ENCODE measurements around the gene KNCN. TPM values are rescaled to one million over a fixed set of nuclear protein-coding genes. Genes with fewer than 3 reads are reported as not detected.
A peak's percentile ranks its signal among the peaks of the same experiment; 100 is the strongest.

KNCN gene
- total RNA-seq, 3 donors from 2014 or later = not detected

GRCh38 chr1:46537651-46538050, 13.8 kb downstream of the KNCN start:
- Histone ChIP-seq H3K36me3 (no peaks in the 10 kb centered on the region), H3K4me3 (no peak overlapping the region), H3K4me1 (no peaks in the 10 kb centered on the region), H3K27ac (no peak overlapping the region), H3K9me3 (no peaks in the 10 kb centered on the region), H3K27me3 (peaks cover 0 to 22% of the 10 kb centered on the region in 2 donors)
- intact Hi-C loops (cut with DNase I; ENCODE audit: low total_unique reads) = no loop called here
- no peak for DNase-seq (ENCODE audit: low spot score in 2 of 2)
- TF ChIP-seq POLR2AphosphoS5 (IDR thresholded peaks at IDR 0.05) = no peak

- H3K4me3 ChIP-seq = no peak overlapping the region
- DNase-seq (ENCODE audit: low spot score in 2 of 2) = no peak
- H3K27ac ChIP-seq = no peak overlapping the region
- TF ChIP-seq POLR2AphosphoS5 (IDR thresholded peaks at IDR 0.05) (no peak), CTCF (IDR thresholded peaks at IDR 0.05) (no peak), POLR2A (IDR thresholded peaks at IDR 0.05) (no peak)
- H3K9me3 ChIP-seq = no peaks in the 10 kb centered on the region
- H3K4me1 ChIP-seq = no peaks in the 10 kb centered on the region
- H3K36me3 ChIP-seq = no peaks in the 10 kb centered on the region
- intact Hi-C loops (cut with DNase I; ENCODE audit: low total_unique reads) = no loop called here
- peaks cover 0 to 22% of the 10 kb centered on the region in 2 donors for H3K27me3 ChIP-seq
Observed at GRCh38 chr1:46536527-46536926, 14.9 kb downstream of the KNCN start.

- Histone ChIP-seq H3K27me3 (peaks cover 0 to 19% of the 10 kb centered on the region in 2 donors), H3K4me3 (no peak overlapping the region), H3K9me3 (no peaks in the 10 kb centered on the region), H3K27ac (no peak overlapping the region), H3K36me3 (no peaks in the 10 kb centered on the region), H3K4me1 (no peaks in the 10 kb centered on the region)
- TF ChIP-seq CTCF (IDR thresholded peaks at IDR 0.05) (no peak), POLR2A (IDR thresholded peaks at IDR 0.05) (no peak), POLR2AphosphoS5 (IDR thresholded peaks at IDR 0.05) (no peak)
- no peak for DNase-seq (ENCODE audit: low spot score in 2 of 2)
- intact Hi-C loops (cut with DNase I; ENCODE audit: low total_unique reads) = no loop called here
Observed at GRCh38 chr1:46535063-46535462, 16.4 kb downstream of the KNCN start.

GRCh38 chr1:46533179-46533864, 18.1 kb downstream of the KNCN start:
- H3K36me3 ChIP-seq = no peaks in the 10 kb centered on the region
- no peak for TF ChIP-seq CTCF (IDR thresholded peaks at IDR 0.05)
- TF ChIP-seq POLR2A (IDR thresholded peaks at IDR 0.05) = no peak
- TF ChIP-seq POLR2AphosphoS5 (IDR thresholded peaks at IDR 0.05) = no peak
- peak overlapping the region; percentile 26 to 67 (median 46) for H3K4me3 ChIP-seq
- no peak for DNase-seq (ENCODE audit: low spot score in 2 of 2)
- H3K9me3 ChIP-seq = no peaks in the 10 kb centered on the region
- intact Hi-C loops (cut with DNase I; ENCODE audit: low total_unique reads) = no loop called here
- no peaks in the 10 kb centered on the region for H3K4me1 ChIP-seq
- H3K27ac ChIP-seq = peak overlapping the region in 1 of 2 donors; percentile 22
- peaks cover 0 to 22% of the 10 kb centered on the region in 2 donors for H3K27me3 ChIP-seq

- H3K4me1 ChIP-seq = no peaks in the 10 kb centered on the region
- H3K27ac ChIP-seq = peak overlapping the region in 1 of 2 donors; percentile 22
- intact Hi-C loops (cut with DNase I; ENCODE audit: low total_unique reads) = no loop called here
Observed at GRCh38 chr1:46532498-46533178, 18.8 kb downstream of the KNCN start.

More at GRCh38 chr1:46532498-46533178, 18.8 kb downstream of the KNCN start:
- Histone ChIP-seq H3K4me3 (peak overlapping the region; percentile 26 to 67 (median 46)), H3K9me3 (no peaks in the 10 kb centered on the region), H3K27me3 (peaks cover 0 to 20% of the 10 kb centered on the region in 2 donors), H3K36me3 (no peaks in the 10 kb centered on the region)
- DNase-seq (ENCODE audit: low spot score in 2 of 2) = no peak
- TF ChIP-seq CTCF (IDR thresholded peaks at IDR 0.05) (peak in 2 of 3 donors; percentile 12 to 59), POLR2AphosphoS5 (IDR thresholded peaks at IDR 0.05) (no peak)

Data from breast epithelium (tissue), 4 donors.